Iris pigment epithelial cell (primary cell): Measurements from ENCODE around the gene CLDN11.

Experiments
- DNase-seq: peaks from one replicate; pipeline ENCODE4 v3.0.0-alpha.2; 2011; ENCODE audit warnings: low read depth

The CLDN11 gene

DNA sequence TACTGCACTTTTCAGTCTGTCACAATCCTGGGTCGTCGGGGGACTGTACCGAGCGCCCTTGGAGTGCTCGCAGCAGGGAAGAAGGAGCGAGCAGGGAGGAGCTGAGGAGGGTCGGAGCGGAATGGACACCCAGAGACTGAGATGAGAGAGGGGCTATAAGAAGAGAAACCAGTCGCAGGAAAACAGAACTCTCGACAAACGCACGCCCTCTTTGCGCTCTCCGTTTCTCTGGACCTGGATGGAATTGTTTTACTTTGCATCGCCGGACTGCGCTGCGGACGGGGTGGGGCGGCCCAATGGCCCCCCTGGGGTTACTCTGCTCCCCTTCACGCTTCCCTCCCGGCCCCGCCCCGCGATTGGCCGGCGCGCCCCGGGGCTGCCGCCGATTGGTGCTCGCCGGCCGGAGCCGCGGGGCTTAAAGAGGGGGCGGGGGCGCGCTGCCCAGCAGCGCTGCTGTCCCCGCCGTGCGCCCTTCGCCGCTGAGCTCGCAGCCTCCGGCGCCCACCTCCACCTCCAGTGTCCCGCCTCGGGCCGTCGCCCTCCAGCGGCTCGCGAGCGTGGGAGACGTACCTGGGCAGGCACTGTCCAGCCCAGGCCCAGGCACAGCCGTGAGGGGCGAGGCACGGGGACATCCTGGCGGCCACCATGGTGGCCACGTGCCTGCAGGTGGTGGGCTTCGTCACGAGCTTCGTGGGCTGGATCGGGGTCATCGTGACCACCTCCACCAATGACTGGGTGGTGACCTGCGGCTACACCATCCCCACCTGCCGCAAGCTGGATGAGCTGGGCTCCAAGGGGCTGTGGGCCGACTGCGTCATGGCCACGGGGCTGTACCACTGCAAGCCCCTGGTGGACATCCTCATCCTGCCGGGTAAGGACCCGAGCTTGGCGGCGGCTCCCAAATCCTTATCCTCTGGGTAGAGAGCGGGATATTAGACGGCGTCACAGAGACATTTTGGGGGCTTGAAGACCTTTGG lies at the start of gene CLDN11:
TSS of gene CLDN11 (plus strand) at position 447 of the 977 bp plus-strand sequence. CDS start at position 646, 199 bp downstream.
- DNase-seq: peak; percentile 73

DNA sequence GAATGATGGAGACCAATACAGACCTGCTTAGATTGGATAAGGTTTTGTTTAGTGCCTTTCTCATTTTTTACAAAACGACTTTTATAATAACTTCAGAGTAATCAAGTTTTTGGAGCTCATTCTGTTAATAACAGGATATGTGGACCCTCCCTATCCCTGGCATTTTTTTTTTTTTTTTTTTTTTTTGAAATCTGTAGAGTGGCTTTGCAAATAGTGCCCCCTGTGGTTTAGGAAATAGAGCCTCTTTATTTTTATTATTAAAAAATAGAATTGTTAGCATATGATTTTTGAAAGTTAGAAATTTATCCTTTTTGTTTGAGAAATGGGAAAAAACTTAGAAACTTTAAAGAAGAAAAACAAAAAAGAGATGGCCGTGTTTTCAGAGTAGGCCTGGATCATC lies 49.7 kb upstream of the CLDN11 start:
- no peak for DNase-seq

DNA sequence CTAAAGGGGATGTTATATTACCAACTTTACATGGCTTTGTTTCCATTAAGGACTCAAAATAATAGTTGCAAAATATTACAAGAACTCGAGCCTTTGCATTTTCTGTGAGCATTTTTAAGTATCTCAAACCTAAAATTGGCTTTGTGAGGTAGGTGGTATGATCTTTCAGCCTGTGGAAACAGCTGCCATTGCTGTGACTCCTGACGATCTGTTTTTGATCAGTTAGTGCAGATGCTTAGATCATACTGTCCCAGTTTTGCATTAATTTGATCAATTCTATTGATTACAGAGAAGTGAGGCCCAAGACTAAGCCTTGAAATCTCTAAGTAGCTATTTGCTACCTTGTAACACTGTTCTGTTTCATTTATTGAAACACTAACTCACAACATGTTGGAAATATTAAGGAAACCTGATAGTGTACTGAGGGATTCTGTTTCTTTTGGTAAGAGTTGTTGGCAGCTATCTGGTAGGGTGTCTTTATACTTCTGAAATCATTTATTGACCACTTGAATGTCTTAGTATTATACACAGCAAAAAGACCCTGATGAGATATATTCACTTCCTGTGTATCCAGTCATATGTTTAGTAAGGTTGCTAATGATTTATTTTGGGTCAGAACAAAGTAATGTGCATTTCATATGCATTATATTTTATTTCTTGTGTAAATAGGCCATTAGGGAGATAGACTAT lies 46.3 kb upstream of the CLDN11 start:
- DNase-seq: no peak

DNA sequence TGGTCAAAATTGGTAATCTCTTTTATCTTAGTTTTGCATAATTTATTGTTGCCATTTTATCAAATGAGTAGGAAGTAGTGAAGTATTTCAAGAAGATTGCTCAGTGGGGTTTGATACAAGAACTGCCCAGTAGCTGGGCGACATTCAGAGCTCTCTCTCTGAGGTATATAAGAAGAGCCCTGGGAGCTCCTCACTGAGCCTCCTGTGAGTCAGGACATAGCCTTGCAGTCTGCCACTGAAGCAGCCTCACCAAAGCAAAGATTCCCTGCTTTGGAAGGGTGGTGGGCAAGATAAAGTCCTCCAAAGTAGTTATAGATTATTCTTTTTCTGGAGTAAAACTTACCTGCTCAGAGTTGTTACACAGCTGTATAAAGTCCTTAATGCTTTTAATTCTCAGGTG lies 35.1 kb upstream of the CLDN11 start:
- DNase-seq: peak; percentile 82

DNA sequence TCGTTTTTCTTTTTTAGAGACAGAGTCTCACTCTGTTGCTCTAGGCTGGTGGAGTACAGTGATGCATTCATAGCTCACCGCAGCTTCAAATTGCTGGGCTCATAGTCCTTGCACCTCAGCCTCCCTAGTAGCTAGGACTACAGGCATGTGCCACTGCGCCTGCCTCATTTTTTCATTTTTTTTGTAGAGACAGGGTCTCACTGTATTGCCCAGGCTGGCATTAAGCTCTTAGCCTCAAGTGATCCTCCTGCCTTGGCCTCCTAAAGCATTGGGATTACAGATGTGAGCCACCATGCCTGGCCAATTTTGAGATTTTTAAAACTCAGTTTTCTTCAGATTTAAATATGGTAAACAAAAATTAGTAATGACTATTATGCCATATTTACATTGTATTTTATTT lies 32.2 kb upstream of the CLDN11 start:
- no peak for DNase-seq

DNA sequence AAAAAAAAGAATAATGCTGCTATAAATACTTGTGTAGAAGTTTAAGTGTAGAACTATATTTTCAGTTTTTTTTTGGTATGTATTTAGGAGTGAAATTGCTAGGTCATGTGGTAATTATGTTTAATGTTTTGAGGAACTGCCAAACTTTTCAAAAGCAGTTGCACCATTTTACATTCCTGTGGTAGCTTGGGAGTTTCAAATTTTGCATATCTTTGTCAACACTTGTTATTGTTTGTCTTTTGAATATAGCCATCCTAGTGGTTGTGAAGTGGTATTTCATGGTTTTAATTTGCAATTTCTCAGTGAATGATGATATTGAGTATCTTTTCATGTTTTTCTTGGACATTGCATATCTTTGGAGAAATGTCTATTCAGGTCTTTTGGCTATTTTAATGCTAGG lies 30.7 kb upstream of the CLDN11 start:
- DNase-seq: peak; percentile 70

DNA sequence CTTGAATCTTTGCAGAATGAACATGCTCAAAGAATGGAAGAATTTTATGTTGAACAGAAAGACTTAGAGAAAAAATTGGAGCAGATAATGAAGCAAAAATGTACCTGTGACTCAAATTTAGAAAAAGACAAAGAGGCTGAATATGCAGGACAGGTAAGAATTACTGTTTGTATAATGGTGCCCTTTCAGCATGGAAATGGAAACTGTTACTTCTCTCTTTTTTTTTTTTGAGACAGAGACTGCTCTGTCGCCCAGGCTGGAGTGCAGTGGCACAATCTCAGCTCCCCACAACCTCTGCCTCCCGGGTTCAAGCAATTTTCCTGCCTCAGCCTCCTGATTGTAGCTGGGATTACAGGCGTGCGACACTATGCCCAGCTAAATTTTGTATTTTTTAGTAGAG lies 27.6 kb upstream of the CLDN11 start:
- no peak for DNase-seq

DNA sequence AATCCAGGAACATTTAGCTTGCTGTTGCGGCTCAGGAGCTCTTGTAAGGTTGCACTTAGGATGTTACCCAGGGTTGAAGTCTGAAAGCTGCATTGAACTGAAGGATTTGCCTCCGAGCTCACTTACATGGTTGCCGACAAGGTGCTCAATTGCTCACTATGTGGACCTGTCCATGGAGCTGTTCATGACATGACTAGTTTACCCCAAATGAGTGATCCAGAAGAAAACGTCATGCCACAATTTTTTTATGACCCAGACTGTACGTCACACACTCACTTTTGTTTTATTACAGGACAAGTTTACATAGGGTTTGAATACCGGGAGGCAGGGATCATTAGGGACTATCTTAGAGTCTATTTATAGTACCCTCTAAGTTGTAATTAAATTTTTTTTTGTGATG lies 21.0 kb upstream of the CLDN11 start:
- DNase-seq: no peak

DNA sequence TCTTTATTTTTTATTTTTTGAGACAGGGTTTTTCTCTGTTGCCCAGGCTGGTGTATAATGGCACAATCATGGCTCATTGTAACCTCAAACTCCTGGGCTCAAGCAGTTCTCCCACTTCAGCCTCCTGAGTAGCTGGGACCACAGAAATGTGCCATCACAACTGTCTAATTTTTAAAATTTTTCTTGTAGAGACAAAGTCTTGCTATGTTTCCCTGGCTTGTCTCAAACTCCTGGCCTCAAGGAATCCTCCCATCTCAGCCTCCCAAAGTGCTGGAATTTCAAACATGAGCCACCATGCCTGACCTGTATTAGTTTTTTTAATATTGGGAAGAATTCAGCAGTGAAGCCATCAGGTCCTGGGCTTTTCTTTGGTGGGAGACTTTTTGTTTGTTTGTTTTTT lies 13.6 kb upstream of the CLDN11 start:
- no peak for DNase-seq

DNA sequence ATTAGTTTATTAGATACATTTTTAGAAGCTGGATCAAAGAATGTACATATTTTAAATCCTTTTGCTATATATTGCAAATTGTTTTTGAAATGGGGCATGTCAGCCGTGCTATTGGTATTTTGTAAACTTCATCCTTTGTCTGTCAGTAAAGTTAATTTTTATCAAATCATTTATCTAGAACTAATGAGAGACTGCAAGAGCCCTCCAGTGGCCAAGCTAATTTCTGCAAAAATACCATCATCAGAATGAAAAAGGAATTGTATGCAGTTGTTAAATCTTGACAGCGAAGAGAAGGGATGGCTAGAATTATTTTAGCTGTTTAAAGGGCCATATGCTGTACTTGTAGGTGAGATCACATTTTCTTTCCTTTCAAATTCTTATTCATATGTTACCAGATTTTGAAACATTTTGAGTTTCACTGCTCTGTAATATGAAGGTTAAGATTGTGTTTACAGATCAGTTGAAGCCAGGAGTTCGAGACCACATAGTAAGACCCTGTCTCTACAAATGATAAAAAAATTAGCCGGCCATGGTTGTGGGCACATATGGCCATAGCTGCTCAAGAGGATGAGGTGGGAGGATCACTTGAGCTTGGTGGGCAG lies 8.1 kb upstream of the CLDN11 start:
- peak; percentile 36 for DNase-seq

DNA sequence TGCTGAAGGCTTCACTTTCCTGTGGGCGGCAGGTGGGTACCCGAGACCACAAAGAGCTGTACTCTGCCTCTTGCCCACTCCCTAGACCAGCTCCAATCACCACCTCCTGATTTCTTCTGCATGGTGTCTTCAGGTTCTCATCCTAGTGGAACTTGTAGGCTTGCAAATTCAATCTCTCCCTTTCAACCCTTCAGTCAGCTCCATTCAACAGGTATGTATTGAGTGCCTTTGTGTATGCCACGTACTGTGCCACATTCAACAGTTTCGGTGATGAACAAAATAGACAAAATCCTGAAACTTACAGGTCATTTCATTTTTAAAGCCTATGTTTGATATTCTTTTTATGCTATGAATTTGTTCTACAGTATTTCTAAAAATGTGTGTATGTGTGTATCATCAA lies 5.4 kb upstream of the CLDN11 start:
- no peak for DNase-seq

DNA sequence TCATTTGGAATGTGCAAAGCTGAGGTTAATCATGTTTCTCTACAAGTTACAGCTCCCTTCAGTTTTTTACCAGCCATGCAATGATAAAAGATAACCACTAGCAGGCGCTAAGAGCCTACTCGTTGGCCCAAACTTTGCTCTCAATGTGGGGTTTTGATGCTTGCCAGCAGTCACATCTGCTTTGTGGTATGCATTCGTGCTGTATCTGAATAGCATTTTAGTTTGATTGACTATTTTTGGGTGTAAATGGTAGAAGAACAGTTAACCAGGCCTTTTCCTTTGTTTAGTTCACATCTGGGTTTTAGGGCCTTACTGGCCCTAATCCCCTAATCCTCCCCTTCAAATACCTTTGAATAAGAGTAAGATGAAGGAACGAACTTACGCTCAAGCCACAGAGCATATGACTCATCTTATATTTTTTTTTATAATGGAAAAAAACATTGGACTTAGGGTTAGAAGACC lies 4.4 kb upstream of the CLDN11 start:
- peak; percentile 93 for DNase-seq

DNA sequence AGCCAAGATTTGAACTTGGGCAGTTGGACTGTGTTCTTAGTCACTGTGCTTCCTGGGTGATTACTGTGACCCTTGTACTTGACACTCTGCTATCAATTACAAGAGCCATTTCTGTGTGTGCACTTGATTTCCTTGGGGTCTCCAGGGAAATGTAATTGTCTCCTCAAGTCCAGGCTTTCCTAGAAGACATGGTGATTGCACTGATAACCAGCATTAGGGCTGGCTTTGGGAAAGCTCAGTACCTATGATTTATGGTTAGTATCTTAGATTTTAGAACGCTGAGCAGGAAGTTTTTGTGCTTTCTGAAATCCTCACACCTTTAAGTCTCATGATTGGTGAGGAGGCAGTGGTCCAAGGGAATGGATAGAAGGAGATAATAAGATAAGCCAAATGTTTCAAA lies 1.6 kb upstream of the CLDN11 start:
- DNase-seq: no peak

DNA sequence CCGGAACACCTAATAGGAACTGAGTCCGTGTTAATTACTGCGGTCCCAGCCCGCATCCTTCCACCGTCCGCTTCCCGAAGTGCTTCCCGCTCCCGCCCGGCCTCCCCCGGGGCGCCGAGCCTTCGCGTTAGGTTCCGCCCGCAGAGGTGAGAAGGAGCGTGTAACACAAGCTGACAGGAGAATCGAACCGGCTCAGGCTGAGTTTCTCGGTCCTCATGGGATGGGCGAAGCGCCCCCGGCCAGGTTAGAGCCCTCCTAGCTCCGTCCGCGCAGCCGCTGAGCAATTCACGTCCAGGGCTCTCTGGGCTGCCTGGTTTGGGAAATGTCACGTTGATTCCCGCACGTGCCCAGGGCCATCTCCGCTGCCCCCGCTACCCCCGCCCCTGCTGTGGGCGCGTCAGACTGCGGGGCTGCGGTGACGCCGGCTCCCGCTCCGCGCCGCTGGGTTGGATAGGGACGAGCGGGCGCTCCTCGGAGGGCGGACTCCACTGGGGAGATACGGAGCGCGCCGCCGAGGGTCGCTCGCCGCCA lies 954 bp downstream of the CLDN11 start:
- DNase-seq: peak; percentile 67

DNA sequence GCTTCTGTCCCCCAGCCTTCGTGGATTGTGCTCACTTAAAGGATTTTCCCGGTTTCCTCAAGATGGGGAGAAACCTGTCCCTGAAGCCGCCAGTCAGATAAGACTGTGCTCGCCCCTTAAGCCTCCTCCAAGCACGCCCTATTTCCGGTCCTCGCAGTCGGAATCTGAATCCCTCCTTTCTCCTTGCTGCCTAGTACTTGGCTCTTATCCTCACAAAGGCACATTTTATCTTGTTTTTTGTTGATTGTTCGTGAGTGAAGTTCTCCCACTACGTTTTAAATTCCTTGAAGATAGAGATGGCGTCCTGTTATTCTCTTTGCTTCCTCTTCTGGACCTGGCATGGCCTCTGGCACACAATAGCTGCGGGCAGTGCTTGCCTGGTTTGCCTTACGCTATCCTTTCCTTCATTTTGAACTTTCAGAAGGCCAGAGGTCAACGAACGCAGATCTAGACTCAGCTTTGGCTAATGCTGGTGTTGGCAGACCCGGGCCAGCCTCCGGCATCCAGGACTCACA lies 1.7 kb downstream of the CLDN11 start:
- peak; percentile 74 for DNase-seq

DNA sequence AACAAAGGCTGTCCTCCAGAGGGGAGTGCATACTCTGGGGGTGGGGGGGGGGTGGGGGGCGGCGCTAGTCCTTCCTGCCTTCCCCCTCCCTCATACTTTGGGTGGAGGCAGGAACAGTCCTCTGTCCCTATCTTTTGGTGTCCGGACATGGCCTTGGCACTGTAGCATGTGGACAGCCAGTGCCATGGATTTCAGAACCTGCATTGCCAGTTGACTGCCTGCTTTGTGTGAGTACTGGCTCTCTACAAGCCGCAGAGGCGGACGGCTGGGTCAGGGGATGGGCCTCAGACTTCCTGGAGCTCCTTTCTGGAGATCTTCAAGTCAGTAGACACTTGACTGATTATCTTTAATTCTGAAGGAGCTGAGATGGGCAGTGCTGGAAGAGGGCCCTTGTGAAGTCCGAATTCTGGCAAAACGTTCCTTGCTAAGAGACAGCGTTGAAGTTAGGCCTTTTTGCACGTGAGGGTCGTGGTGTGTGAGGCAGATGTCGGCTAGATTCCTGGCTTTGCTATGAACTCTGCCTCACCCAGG lies 2.5 kb downstream of the CLDN11 start:
- DNase-seq: peak; percentile 61

DNA sequence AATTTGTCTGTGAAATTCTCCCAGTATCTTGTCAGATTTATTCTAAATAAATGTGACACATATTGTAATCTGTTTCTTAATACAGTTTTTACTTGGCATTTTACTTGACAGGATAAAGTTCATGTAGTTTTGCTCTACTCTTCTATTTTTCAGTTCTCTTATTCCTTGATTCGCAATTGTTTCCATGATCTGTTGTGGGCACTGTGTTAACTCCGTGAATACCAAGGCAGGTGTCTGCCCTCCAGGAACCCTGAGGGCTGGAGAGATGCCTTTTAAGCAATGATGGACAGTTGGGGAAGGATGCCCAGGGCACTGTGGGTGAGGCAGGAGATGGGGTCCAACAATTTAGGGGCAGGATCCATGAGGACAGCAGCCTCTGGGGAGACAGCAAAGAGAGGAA lies 3.1 kb downstream of the CLDN11 start:
- no peak for DNase-seq

DNA sequence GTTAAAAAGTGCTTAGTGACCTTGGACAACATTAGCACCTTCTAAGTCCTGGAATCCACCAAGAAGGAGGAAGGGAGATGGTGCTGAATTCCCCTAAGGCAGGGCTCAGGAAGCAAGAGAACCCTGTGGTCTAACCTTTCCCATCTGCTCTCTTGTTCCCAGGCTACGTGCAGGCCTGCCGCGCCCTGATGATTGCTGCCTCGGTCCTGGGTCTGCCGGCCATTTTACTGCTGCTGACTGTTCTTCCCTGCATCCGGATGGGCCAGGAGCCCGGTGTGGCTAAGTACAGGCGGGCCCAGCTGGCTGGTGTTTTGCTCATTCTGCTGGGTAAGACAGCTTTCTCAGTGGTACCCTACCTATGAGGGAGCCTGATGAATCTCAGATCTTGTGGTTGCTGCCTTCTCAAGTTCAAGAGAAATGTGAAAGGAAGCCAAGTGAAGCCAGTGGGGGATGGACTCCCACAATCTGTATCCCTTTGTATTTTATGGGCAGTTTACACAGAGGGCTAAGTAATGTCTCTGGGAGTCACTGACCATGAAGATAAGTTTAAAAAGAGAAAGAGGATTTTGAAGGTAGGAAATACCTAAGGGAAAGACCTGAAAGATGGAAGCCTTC lies 4.4 kb downstream of the CLDN11 start:
- DNase-seq: peak; percentile 42

DNA sequence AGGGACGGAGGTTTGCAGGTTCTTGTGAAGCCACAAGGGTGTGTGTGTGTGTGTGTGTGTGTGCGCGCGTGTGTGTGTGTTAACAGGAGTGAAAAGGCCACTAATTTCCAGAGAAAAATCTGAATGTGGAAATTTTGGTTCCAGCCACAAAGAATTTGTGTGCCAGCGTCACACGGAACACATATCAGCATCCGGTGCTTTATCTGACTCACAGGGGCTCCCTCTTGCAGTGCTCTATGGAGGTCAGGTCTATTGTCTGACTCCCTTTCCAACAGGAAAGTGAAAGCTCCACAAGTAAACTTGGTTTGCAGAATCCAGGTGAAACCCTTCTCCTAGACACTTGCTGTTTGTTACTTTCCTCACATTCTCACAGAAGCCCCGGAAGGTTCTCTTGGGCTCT lies 6.2 kb downstream of the CLDN11 start:
- DNase-seq: peak; percentile 69

DNA sequence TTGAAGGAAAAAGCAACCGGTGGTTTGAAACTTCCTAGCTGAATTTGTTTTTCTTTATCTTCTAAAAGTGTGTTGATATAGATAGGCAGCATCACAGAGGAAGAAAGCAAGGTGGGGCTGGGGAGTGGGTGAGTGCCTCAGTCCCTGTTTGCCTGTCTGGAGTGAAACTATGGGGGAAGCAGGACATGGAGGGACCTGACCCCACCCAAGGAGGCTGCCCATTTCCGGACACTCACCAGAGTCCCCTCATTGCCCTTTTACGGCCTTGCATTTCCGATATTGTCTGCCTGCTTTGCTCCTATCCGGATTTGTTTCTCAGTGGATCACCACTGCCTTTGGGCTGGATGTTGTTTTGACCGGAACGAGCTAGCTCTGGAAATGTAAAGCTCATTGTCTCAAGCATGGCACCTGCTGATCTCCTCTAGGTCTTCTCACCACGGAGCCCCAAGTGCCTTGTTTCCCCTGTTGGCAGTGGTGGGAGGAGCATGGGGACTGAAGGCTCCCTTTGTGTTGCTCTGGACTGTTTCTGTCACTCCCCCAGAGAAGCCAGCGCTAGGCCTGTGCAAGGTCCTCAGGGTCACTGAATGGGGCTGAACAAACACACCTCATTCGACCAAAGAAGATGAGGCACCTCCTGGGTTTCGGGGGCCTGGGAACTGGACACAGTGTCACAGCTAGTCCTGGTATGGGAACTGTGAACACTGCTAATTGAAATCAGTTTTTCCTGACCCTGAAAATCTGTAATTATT lies 7.0 kb downstream of the CLDN11 start:
- no peak for DNase-seq
